Trophoblast cell (in vitro differentiated cells and primary cell): Measurements from ENCODE around the gene SLC18A3.

Source experiments
- DNase-seq, 2 donors: peaks; one replicate each; pipeline ENCODE4 v3.0.0-alpha.2; 2016
- H2AFZ ChIP-seq: 2 replicates; pipeline ENCODE4 v1.6.1; 2013; ENCODE audit warnings: low read length, moderate library complexity, mild to moderate bottlenecking; ENCODE audit not compliant: insufficient read depth, poor library complexity
- H2AK5ac ChIP-seq: 2 replicates; pipeline ENCODE4 v1.6.1; 2013; ENCODE audit warnings: mild to moderate bottlenecking, low read length
- H2BK120ac ChIP-seq: 2 replicates; pipeline ENCODE4 v1.6.1; 2013; ENCODE audit warnings: low read length, mild to moderate bottlenecking, moderate library complexity; ENCODE audit not compliant: insufficient read depth, poor library complexity
- H2BK12ac ChIP-seq: 2 replicates; pipeline ENCODE4 v1.6.1; 2013; ENCODE audit warnings: mild to moderate bottlenecking, low read length, moderate library complexity
- H2BK5ac ChIP-seq: 2 replicates; pipeline ENCODE4 v1.6.1; 2013; ENCODE audit warnings: low read length, low read depth, moderate library complexity, mild to moderate bottlenecking; ENCODE audit not compliant: poor library complexity
- H3K14ac ChIP-seq: 2 replicates; pipeline ENCODE4 v1.6.1; 2013; ENCODE audit warnings: mild to moderate bottlenecking, low read length
- H3K18ac ChIP-seq: 2 replicates; pipeline ENCODE4 v1.6.1; 2013; ENCODE audit warnings: mild to moderate bottlenecking, low read length
- H3K23ac ChIP-seq: 2 replicates; pipeline ENCODE4 v1.6.1; 2013; ENCODE audit warnings: low read length
- H3K27ac ChIP-seq: 2 replicates; pipeline ENCODE4 v1.5.1; 2013; ENCODE audit warnings: low read depth, mild to moderate bottlenecking, inconsistent platforms, low read length, moderate library complexity
- H3K27me3 ChIP-seq: 2 replicates; pipeline ENCODE4 v1.6.1; 2013; ENCODE audit warnings: inconsistent platforms, mild to moderate bottlenecking, low read length, moderate library complexity; ENCODE audit not compliant: insufficient read depth
- H3K36me3 ChIP-seq, 2 experiments: 1 replicate in 1 of 2; 2 replicates in 1 of 2; pipeline ENCODE4 v1.6.1; 2013; ENCODE audit warnings: low read length in 2 of 2, mild to moderate bottlenecking in 2 of 2, moderate library complexity in 1 of 2; ENCODE audit not compliant: insufficient read depth in 2 of 2, control insufficient read depth in 1 of 2
- H3K4ac ChIP-seq: 2 replicates; pipeline ENCODE4 v1.6.1; 2013; ENCODE audit warnings: low read depth, mild to moderate bottlenecking, low read length, moderate library complexity
- H3K4me1 ChIP-seq, 2 experiments: 1 replicate in 1 of 2; 2 replicates in 1 of 2; pipeline ENCODE4 v1.6.1; 2013; ENCODE audit warnings: low read length in 2 of 2, mild to moderate bottlenecking in 2 of 2, moderate library complexity in 1 of 2; ENCODE audit not compliant: insufficient read depth in 2 of 2, control insufficient read depth in 1 of 2
- H3K4me2 ChIP-seq: 2 replicates; pipeline ENCODE4 v1.6.1; 2013; ENCODE audit warnings: inconsistent platforms, mild to moderate bottlenecking, low read length, moderate library complexity
- H3K4me3 ChIP-seq: 2 replicates; pipeline ENCODE4 v1.5.1; 2013; ENCODE audit warnings: mild to moderate bottlenecking, low read depth, low read length, inconsistent platforms
- H3K79me1 ChIP-seq: one replicate; pipeline ENCODE4 v1.6.1; 2013; ENCODE audit warnings: low read length
- H3K79me2 ChIP-seq: 2 replicates; pipeline ENCODE4 v1.6.1; 2013; ENCODE audit warnings: low read length, mild to moderate bottlenecking; ENCODE audit not compliant: control insufficient read depth, insufficient read depth, poor library complexity
- H3K9ac ChIP-seq: 2 replicates; pipeline ENCODE4 v1.6.1; 2013; ENCODE audit warnings: mild to moderate bottlenecking, low read length
- H3K9me3 ChIP-seq: 2 replicates; pipeline ENCODE4 v1.6.1; 2013; ENCODE audit warnings: low read depth, mild to moderate bottlenecking, control low read depth, inconsistent platforms, low read length; ENCODE audit not compliant: insufficient read depth
- H4K12ac ChIP-seq: 2 replicates; pipeline ENCODE4 v1.6.1; 2013; ENCODE audit warnings: low read depth, mild to moderate bottlenecking, low read length, moderate library complexity
- H4K8ac ChIP-seq: 2 replicates; pipeline ENCODE4 v1.6.1; 2013; ENCODE audit warnings: low read depth, mild to moderate bottlenecking, low read length, moderate library complexity
- H4K91ac ChIP-seq: one replicate; pipeline ENCODE4 v1.6.1; 2013; ENCODE audit warnings: low read depth, mild to moderate bottlenecking, low read length, moderate library complexity
- WGBS: extraction: QIAGEN DNeasy Blood & Tissue Kit; methylation state at CpG from one replicate; pipeline ENCODE4 v1.1.7; 2013; ENCODE audit warnings: missing lambda C conversion rate; ENCODE audit not compliant: insufficient read length, insufficient coverage; ENCODE audit errors: extremely low coverage; 5-methylcytosine and 5-hydroxymethylcytosine counted together

Gene SLC18A3

DNA sequence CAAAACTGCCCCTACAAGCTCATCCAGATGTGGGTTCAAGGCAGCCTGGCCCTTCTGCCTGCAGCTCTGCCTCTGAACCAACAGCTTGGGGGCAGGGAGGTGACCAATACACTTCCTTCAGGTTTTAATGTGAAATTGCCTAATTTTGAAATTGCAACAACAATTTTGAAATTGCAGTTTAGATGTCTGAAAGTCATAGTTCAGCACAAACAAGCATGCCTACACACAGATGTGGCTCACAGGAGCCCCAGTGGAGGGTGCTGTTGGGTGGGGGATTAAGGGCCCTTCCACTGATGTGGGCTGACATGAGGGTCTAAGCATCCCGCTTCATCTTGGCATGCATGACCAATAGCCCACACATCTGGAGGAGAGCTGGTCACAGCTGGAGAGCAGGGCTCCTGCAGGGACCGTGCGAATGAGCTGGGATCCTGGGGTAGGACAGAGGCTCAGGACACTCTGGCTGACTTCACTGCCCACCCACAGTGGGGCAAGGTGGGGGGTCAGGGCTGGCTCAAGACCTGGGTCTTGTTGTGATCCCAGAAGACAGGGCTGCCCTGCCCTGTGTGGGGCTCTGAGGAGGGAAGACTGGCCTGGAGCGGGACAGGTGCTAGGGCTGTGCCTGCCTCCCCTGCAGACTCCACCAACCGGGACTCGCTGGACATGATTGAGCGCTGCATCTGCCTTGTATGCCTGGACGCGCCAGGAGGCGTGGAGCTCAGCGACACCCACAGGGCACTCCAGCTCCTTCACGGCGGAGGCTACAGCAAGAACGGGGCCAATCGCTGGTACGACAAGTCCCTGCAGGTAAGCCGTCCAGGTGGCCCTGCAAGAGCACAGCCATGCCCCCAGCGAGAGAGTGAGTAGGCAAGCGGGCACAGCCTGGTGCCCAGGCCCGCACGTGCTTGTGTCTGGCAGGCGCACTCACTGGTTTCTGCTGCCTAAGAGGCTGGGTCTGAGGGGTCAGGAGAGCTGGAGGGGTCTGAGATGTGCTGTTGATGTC, 36.1 kb downstream of the SLC18A3 start:
- H3K79me1 ChIP-seq: no peaks in the 10 kb centered on the region
- H3K4me3 ChIP-seq: no peak overlapping the region
- no peaks in the 10 kb centered on the region for H3K27me3 ChIP-seq
- H3K27ac ChIP-seq: no peak overlapping the region
- no peak overlapping the region for H3K23ac ChIP-seq
- H2BK5ac ChIP-seq: no peak overlapping the region
- no peak overlapping the region for H3K18ac ChIP-seq
- WGBS: no CpG with 5 or more reads among the region's 22 CpGs
- no peak overlapping the region for H3K4me2 ChIP-seq
- no peak overlapping the region for H3K4ac ChIP-seq
- no peak overlapping the region for H4K12ac ChIP-seq
- H2BK12ac ChIP-seq: no peak overlapping the region
- H3K14ac ChIP-seq: no peak overlapping the region
- H3K9ac ChIP-seq: no peak overlapping the region
- no peak overlapping the region for H2BK120ac ChIP-seq
- no peak overlapping the region for H4K8ac ChIP-seq
- DNase-seq: no peak
- no peaks in the 10 kb centered on the region for H3K79me2 ChIP-seq
- H4K91ac ChIP-seq: no peak overlapping the region
- peaks cover 0 to 2% of the 10 kb centered on the region in 2 experiments for H3K4me1 ChIP-seq
- no peak overlapping the region for H2AK5ac ChIP-seq
- no peaks in the 10 kb centered on the region for H3K36me3 ChIP-seq
- H3K9me3 ChIP-seq: peaks cover 2% of the 10 kb centered on the region
- no peak overlapping the region for H2AFZ ChIP-seq

DNA sequence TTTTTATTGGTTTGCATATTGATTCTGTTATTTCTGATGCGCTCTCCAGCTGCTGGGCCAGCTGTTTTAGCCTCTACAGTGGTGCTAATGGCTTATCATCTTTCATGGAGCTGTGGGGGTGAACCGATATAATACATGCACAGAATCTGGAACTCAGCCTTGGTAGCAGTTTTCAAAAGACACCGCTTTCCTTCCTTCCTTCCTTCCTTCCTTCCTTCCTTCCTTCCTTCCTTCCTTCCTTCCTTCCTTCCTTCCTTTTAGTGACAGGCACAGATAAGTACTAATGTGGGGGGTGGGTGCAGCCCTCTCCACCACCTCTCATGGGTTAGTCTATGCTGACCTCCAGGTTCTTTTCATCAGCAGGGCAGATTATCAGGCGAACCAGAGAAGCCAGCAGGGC, 37.4 kb downstream of the SLC18A3 start:
- Histone ChIP-seq H3K14ac (no peak overlapping the region), H3K4ac (no peak overlapping the region), H4K8ac (no peak overlapping the region), H4K12ac (no peak overlapping the region), H3K79me2 (no peaks in the 10 kb centered on the region), H3K9ac (no peak overlapping the region), H3K79me1 (no peaks in the 10 kb centered on the region), H3K36me3 (no peaks in the 10 kb centered on the region), H3K4me3 (no peak overlapping the region), H2AK5ac (no peak overlapping the region), H2AFZ (no peak overlapping the region), H3K4me1 (peaks cover 0 to 2% of the 10 kb centered on the region in 2 experiments), H2BK12ac (no peak overlapping the region), H3K27ac (no peak overlapping the region), H2BK120ac (no peak overlapping the region), H3K27me3 (no peaks in the 10 kb centered on the region), H3K4me2 (no peak overlapping the region), H3K18ac (no peak overlapping the region), H2BK5ac (no peak overlapping the region), H3K23ac (no peak overlapping the region), H3K9me3 (peaks cover 2% of the 10 kb centered on the region), H4K91ac (no peak overlapping the region)
- WGBS: no CpG with 5 or more reads among the region's 4 CpGs
- no peak for DNase-seq

DNA sequence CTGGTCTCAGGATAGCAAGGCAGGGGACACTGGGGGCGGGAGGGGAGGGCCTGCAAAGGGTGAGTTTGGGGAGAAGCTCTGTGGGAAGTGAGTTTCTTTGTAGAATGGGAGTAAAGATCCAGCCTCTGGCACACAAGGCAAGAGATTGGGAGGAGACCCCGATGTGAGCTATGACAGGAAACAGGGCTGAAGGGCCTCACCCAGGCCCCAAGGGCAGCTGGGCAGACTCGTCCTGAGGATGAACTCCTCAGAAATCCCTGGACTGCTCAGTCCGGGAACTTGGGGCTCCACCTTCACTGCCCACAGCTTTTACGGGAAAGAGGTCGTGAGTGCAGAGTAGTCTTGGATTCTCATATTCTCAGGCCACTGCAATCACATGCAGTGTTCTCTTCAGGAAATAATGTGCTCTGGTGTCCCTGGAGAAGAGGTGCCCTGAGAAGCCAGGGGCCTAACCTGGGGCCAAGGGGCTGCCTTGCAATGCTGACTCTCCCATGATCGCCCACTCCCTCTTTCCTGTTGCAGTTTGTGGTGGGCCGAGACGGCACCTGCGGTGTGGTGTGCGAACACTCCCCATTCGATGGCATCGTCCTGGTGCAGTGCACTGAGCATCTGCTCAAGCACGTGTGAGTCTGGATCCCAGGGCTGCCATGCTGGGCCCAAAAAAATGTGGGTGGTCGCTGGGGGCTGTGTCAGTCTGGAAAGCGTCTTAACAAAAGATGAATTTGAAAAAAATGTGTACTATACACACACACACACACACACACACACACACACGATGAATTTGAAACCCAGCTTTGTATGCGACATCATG, 38.1 kb downstream of the SLC18A3 start:
- Histone ChIP-seq H2BK5ac (no peak overlapping the region), H4K91ac (no peak overlapping the region), H3K9ac (no peak overlapping the region), H3K4me2 (no peak overlapping the region), H3K36me3 (no peaks in the 10 kb centered on the region), H3K4ac (no peak overlapping the region), H2AK5ac (no peak overlapping the region), H3K79me2 (no peaks in the 10 kb centered on the region), H2BK120ac (no peak overlapping the region), H3K79me1 (no peaks in the 10 kb centered on the region), H3K27ac (no peak overlapping the region), H3K14ac (no peak overlapping the region), H3K9me3 (peaks cover 2% of the 10 kb centered on the region), H4K8ac (no peak overlapping the region), H3K18ac (no peak overlapping the region), H3K27me3 (no peaks in the 10 kb centered on the region), H2BK12ac (no peak overlapping the region), H2AFZ (no peak overlapping the region), H4K12ac (no peak overlapping the region), H3K4me1 (peaks cover 0 to 2% of the 10 kb centered on the region in 2 experiments), H3K4me3 (no peak overlapping the region), H3K23ac (no peak overlapping the region)
- DNase-seq: no peak
- WGBS: no CpG with 5 or more reads among the region's 18 CpGs

DNA sequence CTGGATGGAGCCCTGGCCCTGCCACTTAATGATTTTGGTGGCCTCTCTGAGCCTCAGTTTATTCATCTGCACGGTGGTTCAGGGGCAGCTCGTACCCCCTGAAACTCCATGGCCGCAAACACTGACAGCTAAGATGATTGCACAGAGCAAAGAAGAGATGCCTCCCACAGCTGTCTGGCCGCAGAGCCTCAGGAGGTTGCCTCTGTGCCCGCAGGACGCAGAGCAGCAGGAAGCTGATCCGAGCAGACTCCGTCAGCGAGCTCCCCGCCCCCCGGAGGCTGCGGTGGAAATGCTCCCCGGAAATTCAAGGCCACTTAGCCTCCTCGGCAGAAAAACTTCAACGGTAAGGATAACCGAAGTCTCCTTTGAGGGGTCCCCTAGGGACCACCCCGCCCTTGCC, 39.2 kb downstream of the SLC18A3 start:
- no peak for DNase-seq
- no peak overlapping the region for H3K4me2 ChIP-seq
- H3K14ac ChIP-seq: no peak overlapping the region
- no peak overlapping the region for H3K4me3 ChIP-seq
- no peak overlapping the region for H2AK5ac ChIP-seq
- no peaks in the 10 kb centered on the region for H3K9me3 ChIP-seq
- H4K12ac ChIP-seq: no peak overlapping the region
- no peak overlapping the region for H2BK120ac ChIP-seq
- no peak overlapping the region for H2AFZ ChIP-seq
- no peaks in the 10 kb centered on the region for H3K36me3 ChIP-seq
- no peak overlapping the region for H4K91ac ChIP-seq
- H2BK5ac ChIP-seq: no peak overlapping the region
- H3K79me2 ChIP-seq: no peaks in the 10 kb centered on the region
- no peaks in the 10 kb centered on the region for H3K79me1 ChIP-seq
- H3K27me3 ChIP-seq: no peaks in the 10 kb centered on the region
- no peak overlapping the region for H3K9ac ChIP-seq
- peaks cover 0 to 2% of the 10 kb centered on the region in 2 experiments for H3K4me1 ChIP-seq
- no peak overlapping the region for H3K4ac ChIP-seq
- H4K8ac ChIP-seq: no peak overlapping the region
- H3K23ac ChIP-seq: no peak overlapping the region
- WGBS: no CpG with 5 or more reads among the region's 17 CpGs
- no peak overlapping the region for H2BK12ac ChIP-seq
- no peak overlapping the region for H3K18ac ChIP-seq
- no peak overlapping the region for H3K27ac ChIP-seq
